Spleen (tissue), 7 donors: ENCODE data around the gene USP10.

ENCODE experiments used
- POLR2A ChIP-seq, 3 donors: fragments of 450-650 bp; IDR thresholded peaks; one replicate each; pipeline ENCODE4 v1.5.1; 2017; ENCODE audit warnings: antibody characterized with exemption in 3 of 3, mild to moderate bottlenecking in 1 of 3
- POLR2AphosphoS5 ChIP-seq, 3 donors: sonication (generic); formaldehyde crosslinking; IDR thresholded peaks; one replicate each; pipeline ENCODE4 v1.5.1; 2017; ENCODE audit warnings: antibody characterized with exemption in 3 of 3
- TF ChIP-seq, protein P1 (sequence below), 11 experiments: fragments of 200-600 bp in 7 of 11; fragments of 450-650 bp in 4 of 11; sonication (generic) in 4 of 11; IDR thresholded peaks in 8 of 11; conservative IDR thresholded peaks in 3 of 11; 1 replicate in 7 of 11; 2 replicates in 4 of 11; pipeline versions ENCODE4 v1.4.0 to v1.8.0; 2016 to 2021; ENCODE audit warnings: antibody characterized with exemption in 11 of 11, inconsistent platforms in 4 of 11, mild to moderate bottlenecking in 1 of 11
- donor health status: DM: no; HTN: no; CAD: no; lungs with moderate emphysema.
- donor health status: DM: no; HTN: no; CAD: no.
- donor health status: DM: no; HTN: no; CAD: no.

DNA sequence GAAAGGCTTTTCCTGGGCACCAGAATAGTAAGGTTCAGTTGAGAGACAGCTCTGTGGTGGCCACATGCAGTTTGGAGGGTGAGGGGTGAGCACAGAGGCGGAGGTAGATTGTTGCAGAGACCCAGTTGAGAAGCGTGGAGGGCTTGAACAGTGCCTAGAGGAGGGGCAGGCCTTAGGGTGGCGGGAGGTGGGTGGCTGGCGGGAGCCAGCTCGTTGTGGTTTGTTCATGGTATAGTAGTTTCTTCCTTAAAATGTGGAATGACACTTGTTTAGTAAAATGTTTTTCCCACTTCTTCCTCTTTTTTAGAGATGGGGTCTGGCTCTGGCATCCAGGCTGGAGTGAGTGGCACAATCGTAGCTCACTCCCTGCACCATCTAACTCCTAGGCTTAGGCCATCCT is 14.2 kb downstream of the USP10 start:
- no peak for TF ChIP-seq POLR2A (IDR thresholded peaks at IDR 0.05)
- TF ChIP-seq, protein P1, sequence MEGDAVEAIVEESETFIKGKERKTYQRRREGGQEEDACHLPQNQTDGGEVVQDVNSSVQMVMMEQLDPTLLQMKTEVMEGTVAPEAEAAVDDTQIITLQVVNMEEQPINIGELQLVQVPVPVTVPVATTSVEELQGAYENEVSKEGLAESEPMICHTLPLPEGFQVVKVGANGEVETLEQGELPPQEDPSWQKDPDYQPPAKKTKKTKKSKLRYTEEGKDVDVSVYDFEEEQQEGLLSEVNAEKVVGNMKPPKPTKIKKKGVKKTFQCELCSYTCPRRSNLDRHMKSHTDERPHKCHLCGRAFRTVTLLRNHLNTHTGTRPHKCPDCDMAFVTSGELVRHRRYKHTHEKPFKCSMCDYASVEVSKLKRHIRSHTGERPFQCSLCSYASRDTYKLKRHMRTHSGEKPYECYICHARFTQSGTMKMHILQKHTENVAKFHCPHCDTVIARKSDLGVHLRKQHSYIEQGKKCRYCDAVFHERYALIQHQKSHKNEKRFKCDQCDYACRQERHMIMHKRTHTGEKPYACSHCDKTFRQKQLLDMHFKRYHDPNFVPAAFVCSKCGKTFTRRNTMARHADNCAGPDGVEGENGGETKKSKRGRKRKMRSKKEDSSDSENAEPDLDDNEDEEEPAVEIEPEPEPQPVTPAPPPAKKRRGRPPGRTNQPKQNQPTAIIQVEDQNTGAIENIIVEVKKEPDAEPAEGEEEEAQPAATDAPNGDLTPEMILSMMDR (IDR thresholded peaks at IDR 0.05 in 8 of 11, conservative IDR thresholded peaks at IDR 0.05 in 3 of 11): no peak
- no peak for TF ChIP-seq POLR2AphosphoS5 (IDR thresholded peaks at IDR 0.05)
